NCI-H1417 treated with DMSO at 0.1 percent for 48 hours (cell line): ENCODE results near the gene RGL2.
A peak's percentile ranks its signal among the peaks of the same experiment; 100 is the strongest.
"Not testable (repeated sequence)": the region's sequence is repeated elsewhere in the genome, so short reads cannot be mapped to it uniquely, and the experiment has no call there.

ENCODE experiments used
- DNase-seq: peaks from one replicate; lab custom pipeline; 2025; lab: John Stamatoyannopoulos, UW

The RGL2 gene

GRCh38 chr6:33294086-33294823 is 4.5 kb downstream of the RGL2 start:
- no peak for DNase-seq

GRCh38 chr6:33292996-33293682 is 5.6 kb downstream of the RGL2 start:
- DNase-seq = no peak

GRCh38 chr6:33290459-33290858 is 8.3 kb downstream of the RGL2 start:
- no peak for DNase-seq

- no peak for DNase-seq
Observed at GRCh38 chr6:33289784-33290315, 8.9 kb downstream of the RGL2 start.

- peak; percentile 79 for DNase-seq
Observed at GRCh38 chr6:33288921-33289783, 9.6 kb downstream of the RGL2 start, which contains the start of the genes PFDN6 and WDR46. PFDN6 (plus strand) TSS chr6:33289601; CDS start chr6:33289857, 256 bp downstream. WDR46 (minus strand) TSS chr6:33289239; CDS start chr6:33289170, 69 bp downstream.

GRCh38 chr6:33288141-33288920 is 10.4 kb downstream of the RGL2 start:
- no peak for DNase-seq

- no peak for DNase-seq
Observed at GRCh38 chr6:33286946-33287914, 11.5 kb downstream of the RGL2 start.

GRCh38 chr6:33285214-33285613 is 13.5 kb downstream of the RGL2 start:
- DNase-seq = not testable (repeated sequence)

GRCh38 chr6:33280539-33280938 is 18.2 kb downstream of the RGL2 start:
- DNase-seq = no peak

GRCh38 chr6:33279971-33280511 is 18.7 kb downstream of the RGL2 start:
- DNase-seq = no peak

GRCh38 chr6:33279257-33279695 is 19.5 kb downstream of the RGL2 start:
- DNase-seq = no peak

GRCh38 chr6:33278810-33279209 is 19.9 kb downstream of the RGL2 start:
- DNase-seq = no peak

GRCh38 chr6:33278392-33278741 is 20.4 kb downstream of the RGL2 start:
- DNase-seq = no peak

GRCh38 chr6:33277663-33278391 is 20.9 kb downstream of the RGL2 start:
- no peak for DNase-seq

GRCh38 chr6:33276864-33277662 is 21.7 kb downstream of the RGL2 start, which contains the start of gene B3GALT4:
B3GALT4 (plus strand) TSS chr6:33277123; CDS start chr6:33277420, 297 bp downstream.
- DNase-seq = no peak

GRCh38 chr6:33276581-33276863 is 22.2 kb downstream of the RGL2 start:
- no peak for DNase-seq

- not testable (repeated sequence) for DNase-seq
Observed at GRCh38 chr6:33275795-33276580, 22.8 kb downstream of the RGL2 start.
